A549 (cell line): ENCODE measurements around the gene TTLL11. TPM values are rescaled to one million over a fixed set of nuclear protein-coding genes. Genes with fewer than 3 reads are reported as not detected.

Experiments used
- ATAC-seq, 2 experiments: fragments of 200-7000 bp in 1 of 2; fragments of >200 bp in 1 of 2; cut with Nextera tagmentation in 1 of 2; cut with Tn5 transposase in 1 of 2; 3 replicates each; pipeline versions ENCODE4 v1.8.0 to v1.9.1; 2018 to 2020; ENCODE audit warnings: mild to moderate bottlenecking in 1 of 2, moderate library complexity in 1 of 2
- CTCF ChIA-PET: fragments of 300-600 bp; sonication (Branson Sonifier 250); formaldehyde crosslinking; extraction: SDS; loops from one replicate; lab custom pipeline; 2021; ENCODE audit warnings: antibody characterized with exemption, inconsistent platforms; lab: Yijun Ruan, JAX
- POLR2A ChIA-PET: fragments of 350-600 bp; formaldehyde crosslinking; extraction: SDS; loops from one replicate; lab custom pipeline; 2021; ENCODE audit warnings: antibody characterized with exemption, inconsistent platforms; lab: Yijun Ruan, JAX
- DNase-seq, 2 experiments: peaks; one replicate each; pipeline versions ENCODE4 v3.0.0 to v3.0.0-alpha.2; 2011 to 2016; ENCODE audit warnings: low read depth in 1 of 2, low spot score in 1 of 2
- FAIRE-seq: peaks from 2 replicates; lab custom pipeline; 2011; peaks lifted over from hg19 to GRCh38; lab: Jason Lieb, UNC
- H3K27ac ChIP-seq, 2 experiments: fragments of >200 bp; sonication (Bioruptor Twin); formaldehyde crosslinking; 3 replicates each; pipeline ENCODE4 v1.5.1; 2016 to 2017
- H3K4me1 ChIP-seq: fragments of >200 bp; sonication (Bioruptor Twin); formaldehyde crosslinking; 3 replicates; pipeline ENCODE4 v1.6.1; 2016
- H3K4me2 ChIP-seq: fragments of >200 bp; sonication (Bioruptor Twin); formaldehyde crosslinking; 3 replicates; pipeline ENCODE4 v1.6.1; 2016
- H3K4me3 ChIP-seq: fragments of >200 bp; sonication (Bioruptor Twin); formaldehyde crosslinking; 3 replicates; pipeline ENCODE4 v1.5.1; 2016
- H3K9me3 ChIP-seq: fragments of >200 bp; sonication (Bioruptor Twin); formaldehyde crosslinking; 3 replicates; pipeline ENCODE4 v1.6.1; 2016
- ATOH8 ChIP-seq: fragments of 250-450 bp; sonication (Bioruptor Pico); IDR thresholded peaks from 2 replicates; pipeline ENCODE4 v1.5.0; 2020; ENCODE audit warnings: low read depth, mild to moderate bottlenecking, moderate library complexity
- BCL3 ChIP-seq: fragments of >200 bp; sonication (Bioruptor Twin); formaldehyde crosslinking; IDR thresholded peaks from 3 replicates; pipeline ENCODE4 v1.6.1; 2016
- CBX2 ChIP-seq: fragments of 200-600 bp; sonication (generic); IDR thresholded peaks from 2 replicates; pipeline ENCODE4 v1.6.1; 2016; ENCODE audit warnings: low read depth, mild to moderate bottlenecking, borderline replicate concordance
- CHD2 ChIP-seq: fragments of 150-350 bp; IDR thresholded peaks from 2 replicates; pipeline ENCODE4 v1.6.1; 2014; ENCODE audit warnings: low read length; ENCODE audit not compliant: partially characterized antibody
- ELK1 ChIP-seq: fragments of 150-350 bp; IDR thresholded peaks from 2 replicates; pipeline ENCODE4 v1.6.1; 2014; ENCODE audit warnings: low read depth, mild to moderate bottlenecking, low read length
- FOXS1 ChIP-seq: fragments of 250-450 bp; sonication (Bioruptor Pico); IDR thresholded peaks from 2 replicates; pipeline ENCODE4 v1.5.0; 2020; ENCODE audit warnings: mild to moderate bottlenecking, moderate library complexity
- GATA3 ChIP-seq: IDR thresholded peaks from 2 replicates; pipeline ENCODE4 v1.6.1; 2012; ENCODE audit warnings: borderline replicate concordance
- HDAC2 ChIP-seq: fragments of 200-600 bp; sonication (generic); IDR thresholded peaks from 2 replicates; pipeline ENCODE4 v1.6.1; 2016
- HES2 ChIP-seq: fragments of >200 bp; sonication (Bioruptor Twin); formaldehyde crosslinking; IDR thresholded peaks from 2 replicates; pipeline ENCODE4 v1.6.1; 2016
- HOXA7 ChIP-seq: fragments of 250-450 bp; sonication (Bioruptor Pico); IDR thresholded peaks from 2 replicates; pipeline ENCODE4 v1.5.0; 2020; ENCODE audit warnings: mild to moderate bottlenecking, moderate library complexity
- KDM1A ChIP-seq: fragments of 200-600 bp; sonication (generic); IDR thresholded peaks from 2 replicates; pipeline ENCODE4 v1.6.1; 2016; ENCODE audit warnings: low read depth, mild to moderate bottlenecking
- MAFK ChIP-seq: fragments of 450-650 bp; IDR thresholded peaks from 2 replicates; pipeline ENCODE4 v1.6.1; 2014; ENCODE audit not compliant: partially characterized antibody
- MAX ChIP-seq: IDR thresholded peaks from 2 replicates; pipeline ENCODE4 v1.6.1; 2012
- NFE2L2 ChIP-seq: fragments of 150-350 bp; conservative IDR thresholded peaks from 2 replicates; pipeline ENCODE4 v1.6.1; 2014; ENCODE audit warnings: low read length
- NR3C1 ChIP-seq: fragments of >200 bp; sonication (Bioruptor Twin); formaldehyde crosslinking; IDR thresholded peaks from 3 replicates; pipeline ENCODE4 v1.6.1; 2017
- PBX3 ChIP-seq: IDR thresholded peaks from 2 replicates; pipeline ENCODE4 v1.6.1; 2012
- PHF8 ChIP-seq: fragments of 200-600 bp; sonication (generic); IDR thresholded peaks from 2 replicates; pipeline ENCODE4 v1.6.1; 2016; ENCODE audit warnings: low read depth, mild to moderate bottlenecking, antibody characterized with exemption, moderate library complexity, borderline replicate concordance
- RARB ChIP-seq: fragments of 250-450 bp; sonication (Bioruptor Pico); IDR thresholded peaks from 2 replicates; pipeline ENCODE4 v1.8.0; 2021; ENCODE audit warnings: mild to moderate bottlenecking, moderate library complexity
- REST ChIP-seq: fragments of 200-600 bp; sonication (generic); IDR thresholded peaks from 2 replicates; pipeline ENCODE4 v1.6.1; 2016; ENCODE audit warnings: antibody characterized with exemption, mild to moderate bottlenecking, moderate library complexity
- ZFP36 ChIP-seq: fragments of 450-650 bp; IDR thresholded peaks from 2 replicates; pipeline ENCODE4 v1.6.1; 2014; ENCODE audit warnings: borderline replicate concordance; ENCODE audit not compliant: partially characterized antibody
- WGBS: methylation state at CpG from one replicate; pipeline ENCODE4 v1.1.6; 2017; ENCODE audit errors: missing lambda C conversion rate; 5-methylcytosine and 5-hydroxymethylcytosine counted together
- polyA plus RNA-seq, 4 experiments: library from polyadenylated mRNA; depleted of rRNA in 3 of 4; stranded (reverse); fragments of >200 nt; fragmentation: RNase III in 1 of 4; extraction: RNeasy Plus Mini Kit Qiagen cat#74134 plus additional on column Dnase treatment in 1 of 4; gene quantifications; 2 replicates in 3 of 4; 3 replicates in 1 of 4; pipeline ENCODE4 v1.2.3, GENCODE V29; 2011 to 2017

TTLL11 gene
- polyA plus RNA-seq, 2 of the 4 experiments (the other 2 are of a cell fraction) = 1.8 to 2.6 TPM

GRCh38 chr9:122119721-122120120 lies 26.6 kb upstream of the TTLL11 start:
- WGBS = 68% methylated on average over 5 of the region's 5 CpGs
- FAIRE-seq = no peak
- ATAC-seq = no peak
- H3K4me3 ChIP-seq = no peak overlapping the region
- H3K4me2 ChIP-seq = no peak overlapping the region
- CTCF ChIA-PET = interaction anchor here (0.6 to 20.3 kb wide), 6 partner anchors 10 to 690 kb away, joined by 3 to 541 read pairs (median 100); partner anchors contain the start of gene TTLL11
- H3K4me1 ChIP-seq = no peaks in the 10 kb centered on the region
- TF ChIP-seq CHD2 (no peak), RARB (no peak), FOXS1 (no peak), MAFK (no peak), CBX2 (no peak), PBX3 (no peak), ELK1 (no peak), ZFP36 (no peak), BCL3 (no peak), NFE2L2 (no peak), NR3C1 (no peak), HOXA7 (no peak), ATOH8 (CRISPR knock-in tag) (no peak), HDAC2 (no peak), KDM1A (no peak), REST (no peak)
- POLR2A ChIA-PET = no interaction called here
- H3K27ac ChIP-seq = no peak overlapping the region
- DNase-seq = no peak
- H3K9me3 ChIP-seq = no peaks in the 10 kb centered on the region

GRCh38 chr9:122119166-122119521 lies 26.0 kb upstream of the TTLL11 start:
- 89% methylated on average over 13 of the region's 13 CpGs for WGBS
- no peaks in the 10 kb centered on the region for H3K9me3 ChIP-seq
- no peak overlapping the region for H3K4me2 ChIP-seq
- H3K4me3 ChIP-seq = no peak overlapping the region
- TF ChIP-seq MAX = no peak
- no peak for TF ChIP-seq GATA3
- no peak for TF ChIP-seq HES2
- TF ChIP-seq PHF8 = no peak
- TF ChIP-seq, all 56 proteins: peak for 0
- CTCF ChIA-PET = interaction anchor here (0.6 to 20.3 kb wide), 5 partner anchors 9 to 690 kb away, joined by 3 to 541 read pairs (median 138); partner anchors contain the start of gene TTLL11
- no peaks in the 10 kb centered on the region for H3K4me1 ChIP-seq
- POLR2A ChIA-PET = no interaction called here
- no peak overlapping the region for H3K27ac ChIP-seq
- no peak for ATAC-seq
- FAIRE-seq = no peak
- no peak for DNase-seq
